GM18951 (cell line): Measurements from ENCODE around the gene ECT2L.
"Not testable (repeated sequence)": the region's sequence is repeated elsewhere in the genome, so short reads cannot be mapped to it uniquely, and the experiment has no call there.

Source experiments
- POLR2A ChIP-seq: IDR thresholded peaks from 4 replicates; pipeline ENCODE4 v1.6.1; 2011; ENCODE audit warnings: mild to moderate bottlenecking; ENCODE audit not compliant: insufficient read length, insufficient read depth; ENCODE audit errors: extremely low read depth
- in situ Hi-C: fragments of 300-500 bp; cut with MboI; formaldehyde crosslinking; loops from one replicate; pipeline ENCODE4 v1.12.0; 2022; ENCODE audit warnings: low sequenced_read_pairs, mixed read lengths, inconsistent platforms; ENCODE audit not compliant: unreplicated experiment

Gene ECT2L

DNA sequence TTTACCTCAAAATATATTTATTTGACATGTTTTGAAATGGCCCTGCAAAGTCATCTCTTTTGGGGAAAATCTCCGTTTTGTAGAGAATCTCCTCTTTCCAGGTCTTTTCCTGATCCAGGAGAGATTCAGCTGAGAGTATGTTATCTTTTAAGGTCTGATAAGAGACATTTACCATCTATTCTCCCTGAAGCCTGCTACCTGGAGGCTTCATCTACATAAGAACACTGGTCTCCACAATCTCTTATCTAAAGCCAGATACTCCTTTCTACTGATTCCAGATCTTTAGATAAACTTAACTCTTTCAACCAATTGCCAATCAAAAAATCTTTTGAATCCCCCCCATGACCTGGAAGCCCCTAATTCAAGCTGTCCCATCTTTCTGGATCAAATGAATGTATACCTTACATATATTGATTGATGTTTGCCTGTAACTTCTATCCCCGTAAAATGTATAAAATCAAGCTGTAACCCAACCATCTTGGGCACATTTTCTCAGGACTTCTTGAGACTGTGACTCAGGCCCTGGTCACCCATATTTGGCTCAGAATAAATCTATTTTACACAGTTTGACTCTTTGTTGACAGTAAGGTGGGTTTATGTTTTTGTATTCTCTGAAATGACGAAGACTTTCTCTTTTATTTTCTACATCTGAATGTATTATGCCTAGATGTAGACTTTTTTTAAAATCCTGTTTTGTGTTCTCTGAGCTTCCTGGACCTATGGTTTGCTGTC, 95.5 kb downstream of the ECT2L start:
- TF ChIP-seq POLR2A, result no peak
- in situ Hi-C loops, result no loop called here

DNA sequence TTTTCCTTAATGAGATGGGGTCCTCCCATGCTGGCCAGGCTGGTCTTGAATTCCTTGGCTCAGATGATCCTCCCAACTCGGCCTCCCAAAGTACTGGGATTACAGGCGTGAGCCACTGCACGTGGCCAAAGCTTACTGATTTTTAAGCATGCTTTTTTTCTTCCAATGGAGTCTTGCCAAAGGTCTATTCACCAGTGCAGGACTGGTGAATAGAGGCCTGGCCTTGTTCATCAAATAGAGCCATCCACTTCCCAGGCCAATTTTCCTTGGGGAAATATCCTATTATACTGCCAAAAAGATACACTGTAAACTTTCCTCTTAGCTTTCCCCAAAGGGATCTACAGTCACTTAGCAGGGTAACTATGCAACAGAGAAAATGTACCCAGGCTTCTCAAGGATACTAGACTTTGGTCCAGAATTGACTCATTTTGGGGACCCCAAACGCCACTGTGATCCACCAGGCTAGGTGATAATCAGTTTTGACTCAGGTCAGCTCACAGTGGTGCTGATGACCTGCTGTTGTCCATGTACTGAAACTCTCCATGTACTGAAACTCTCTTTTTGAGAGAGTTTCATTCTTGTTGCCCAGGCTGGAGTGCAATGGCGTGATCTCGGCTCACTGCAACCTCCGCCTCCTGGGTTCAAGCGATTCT, 100.3 kb downstream of the ECT2L start:
- TF ChIP-seq POLR2A, result no peak
- in situ Hi-C loops, result no loop called here

DNA sequence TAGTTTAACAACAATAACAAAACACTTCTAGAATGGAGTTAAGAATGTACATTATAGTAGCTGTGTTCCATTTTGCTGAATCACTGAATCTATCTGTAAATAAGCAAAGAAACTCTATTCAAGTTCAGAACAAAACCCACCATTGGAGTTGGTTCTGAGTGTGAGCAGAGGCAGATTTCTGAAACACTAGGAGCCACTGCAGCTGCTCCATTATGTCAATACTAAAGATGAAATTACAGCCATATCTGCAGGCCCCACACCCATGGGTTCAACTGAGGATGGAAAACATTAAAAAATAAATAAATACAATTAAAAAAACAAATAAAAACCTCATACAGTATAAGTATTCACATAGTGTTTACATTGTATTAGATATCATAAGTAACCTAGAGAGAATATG, 101.1 kb downstream of the ECT2L start:
- TF ChIP-seq POLR2A, result no peak
- in situ Hi-C loops, result no loop called here

DNA sequence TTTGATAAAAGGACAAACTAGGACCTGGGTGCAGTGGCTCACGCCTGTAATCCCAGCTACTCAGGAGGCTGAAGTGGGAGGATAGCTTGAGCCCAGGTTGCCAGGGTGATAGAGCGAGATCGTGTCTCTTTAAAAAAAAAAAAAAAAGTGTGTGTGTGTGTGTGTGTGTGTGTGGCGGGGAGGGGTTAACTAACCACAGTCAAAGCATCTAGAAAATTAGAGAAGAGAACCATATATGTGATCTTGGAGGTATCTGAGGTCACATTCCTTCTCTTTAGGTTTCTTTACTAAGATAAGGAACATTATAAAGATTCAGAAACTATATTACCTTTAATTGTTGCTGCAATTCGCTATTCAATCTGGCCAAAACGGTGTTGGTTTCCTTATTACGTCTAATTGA, 111.3 kb downstream of the ECT2L start:
- in situ Hi-C loops, result no loop called here

DNA sequence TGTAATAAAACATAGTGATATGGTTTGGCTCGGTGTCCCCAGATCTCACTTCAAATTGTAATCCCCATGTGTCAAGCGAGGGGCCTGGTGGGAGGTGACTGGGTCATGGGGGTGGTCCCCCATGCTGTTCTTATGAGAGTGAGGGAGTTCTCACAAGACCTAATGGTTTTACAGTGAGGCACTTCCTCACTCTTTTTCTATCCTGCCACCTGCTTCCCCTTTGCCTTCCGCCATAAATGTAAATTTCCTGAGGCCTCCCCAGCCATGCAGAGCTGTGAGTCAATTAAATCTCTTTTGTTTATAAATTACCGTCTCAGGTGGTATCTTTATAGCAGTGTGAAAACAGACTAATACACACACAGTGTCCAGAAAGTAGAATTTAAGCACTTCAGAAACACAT, 113.6 kb downstream of the ECT2L start:
- TF ChIP-seq POLR2A, result no peak
- in situ Hi-C loops, result no loop called here

More for the DNA sequence above, 111.3 kb downstream of the ECT2L start:
- TF ChIP-seq POLR2A, result no peak

DNA sequence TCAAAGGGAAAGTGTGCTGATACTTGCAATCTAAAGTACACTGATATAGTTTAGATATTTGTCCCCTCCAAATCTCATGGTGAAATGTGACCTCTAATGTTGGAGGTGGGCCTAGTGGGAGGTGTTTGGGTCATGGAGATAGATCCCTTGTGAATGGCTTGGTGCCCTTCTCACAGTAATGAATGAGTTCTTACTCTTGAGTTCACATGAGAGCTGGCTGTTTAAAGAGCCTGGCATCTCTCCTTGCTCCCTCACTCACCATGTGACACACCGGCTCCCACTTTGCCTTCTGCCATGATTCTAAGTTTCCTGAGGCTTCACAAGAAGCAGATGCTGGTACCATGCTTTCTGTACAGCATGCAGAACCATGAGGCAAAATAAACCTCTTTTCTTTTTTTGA, 114.1 kb downstream of the ECT2L start:
- TF ChIP-seq POLR2A, result no peak
- in situ Hi-C loops, result no loop called here

DNA sequence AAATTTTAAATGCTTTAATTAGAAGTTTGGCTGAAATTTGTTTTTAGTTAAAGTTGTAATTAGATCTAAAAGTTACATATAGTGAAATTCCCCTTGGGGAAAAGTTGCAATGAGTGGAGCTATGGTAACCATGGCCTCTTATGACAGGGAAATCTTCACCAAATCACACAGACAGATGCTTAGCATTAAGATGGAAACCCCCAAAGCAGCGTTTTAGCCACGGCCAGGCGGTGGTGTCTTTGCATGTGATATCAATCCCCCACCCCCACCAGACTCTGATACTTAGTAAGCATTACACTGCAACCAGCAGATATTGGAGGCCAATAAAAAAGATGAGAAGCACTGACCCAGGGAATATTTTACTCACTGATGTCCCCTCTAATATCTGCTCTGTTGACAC, 116.4 kb downstream of the ECT2L start:
- TF ChIP-seq POLR2A, result no peak
- in situ Hi-C loops, result no loop called here

DNA sequence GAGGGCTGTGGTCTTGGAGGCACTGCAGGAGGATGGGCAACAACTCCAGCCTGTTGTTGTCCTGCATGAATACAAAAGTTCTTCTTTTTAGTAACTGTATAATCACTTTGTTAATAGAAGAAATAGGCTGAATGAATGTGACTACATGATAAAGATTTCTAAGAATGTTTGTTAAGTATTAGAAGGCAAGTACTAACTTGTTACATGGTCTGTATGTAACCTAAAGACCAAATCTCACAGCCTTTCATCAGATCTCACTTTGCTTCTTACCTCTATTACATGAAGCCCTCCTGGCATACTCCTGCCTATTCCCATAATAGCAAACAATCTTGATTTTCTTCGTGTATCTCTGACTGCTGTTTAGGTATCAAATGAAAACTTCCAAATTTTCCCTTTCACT, 118.8 kb downstream of the ECT2L start:
- TF ChIP-seq POLR2A, result no peak
- in situ Hi-C loops, result no loop called here

DNA sequence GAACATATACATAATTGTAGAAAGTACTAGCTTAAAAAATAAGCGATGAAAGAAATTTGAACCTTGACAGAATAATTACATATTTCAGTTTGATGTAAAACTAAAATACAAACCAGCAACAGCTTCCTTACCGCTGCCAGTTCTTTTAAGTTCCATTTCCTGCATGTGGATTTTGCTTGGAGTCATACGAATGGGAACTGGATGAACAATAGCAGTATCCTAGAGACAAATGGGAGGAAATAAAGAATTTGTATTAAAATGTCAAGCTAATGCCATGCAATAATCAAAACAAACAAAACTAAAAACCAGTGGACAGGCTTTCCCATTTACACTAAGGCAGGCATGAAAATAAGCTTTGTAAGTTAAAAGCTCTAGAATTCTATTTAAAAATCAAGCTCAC, 125.0 kb downstream of the ECT2L start:
- in situ Hi-C loops, result no loop called here
- TF ChIP-seq POLR2A, result no peak

DNA sequence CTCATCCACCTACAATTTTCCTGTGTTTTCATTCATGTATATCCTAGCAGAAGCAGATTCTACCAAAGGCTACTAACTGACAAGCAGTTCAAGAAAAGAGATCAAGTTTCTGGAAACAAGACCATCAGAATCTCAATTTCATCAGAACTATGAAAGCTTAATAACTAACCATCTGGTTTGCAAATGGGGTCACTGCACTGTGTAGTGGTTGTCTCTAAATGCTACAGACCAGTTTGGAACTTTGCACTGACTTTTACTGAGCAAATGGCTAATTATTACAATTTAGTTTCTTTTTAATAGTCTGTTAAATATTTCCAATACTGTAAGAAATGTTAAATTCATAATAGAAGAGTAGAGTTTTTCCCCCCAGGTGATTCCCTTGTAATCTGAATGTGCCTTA, 127.7 kb downstream of the ECT2L start:
- in situ Hi-C loops, result no loop called here
- TF ChIP-seq POLR2A, result no peak

DNA sequence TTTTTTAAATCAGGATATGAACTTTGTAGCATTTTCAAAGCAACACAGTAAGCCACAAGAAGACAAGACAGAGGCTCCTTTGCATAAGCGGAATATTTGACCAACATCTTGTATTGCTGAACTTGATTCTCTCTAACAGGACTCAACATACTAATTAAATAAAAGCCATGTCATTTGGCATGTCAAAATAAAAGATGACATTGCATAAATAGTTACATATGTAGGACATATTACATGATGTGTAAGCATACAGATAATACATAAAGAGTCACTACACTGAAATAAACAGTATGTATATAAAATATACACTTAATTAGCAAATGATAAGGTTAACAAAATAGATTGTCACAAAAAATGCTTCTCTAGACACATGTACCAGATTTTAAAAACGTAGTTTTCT, 129.9 kb downstream of the ECT2L start:
- no peak for TF ChIP-seq POLR2A

DNA sequence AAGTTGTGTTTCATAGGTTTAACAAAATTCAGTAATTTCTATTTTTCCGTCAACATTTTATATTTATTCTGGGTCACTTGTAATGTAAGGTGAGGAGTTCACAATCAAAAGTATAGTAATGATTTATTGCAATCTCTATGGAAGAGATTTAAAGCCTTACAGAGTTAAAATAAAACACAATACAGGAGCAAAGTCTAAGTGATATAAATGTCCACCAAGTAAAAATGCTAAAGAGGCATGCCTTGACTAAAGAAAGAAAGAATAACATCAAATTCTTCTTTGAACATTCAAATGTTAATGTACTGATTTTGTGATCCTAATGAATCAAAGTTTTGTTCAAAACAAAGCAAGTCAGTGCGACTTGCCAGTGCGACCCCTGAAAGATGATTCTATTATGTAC, 130.7 kb downstream of the ECT2L start:
- no peak for TF ChIP-seq POLR2A
- in situ Hi-C loops, result no loop called here

More for the DNA sequence above, 129.9 kb downstream of the ECT2L start:
- in situ Hi-C loops, result no loop called here

DNA sequence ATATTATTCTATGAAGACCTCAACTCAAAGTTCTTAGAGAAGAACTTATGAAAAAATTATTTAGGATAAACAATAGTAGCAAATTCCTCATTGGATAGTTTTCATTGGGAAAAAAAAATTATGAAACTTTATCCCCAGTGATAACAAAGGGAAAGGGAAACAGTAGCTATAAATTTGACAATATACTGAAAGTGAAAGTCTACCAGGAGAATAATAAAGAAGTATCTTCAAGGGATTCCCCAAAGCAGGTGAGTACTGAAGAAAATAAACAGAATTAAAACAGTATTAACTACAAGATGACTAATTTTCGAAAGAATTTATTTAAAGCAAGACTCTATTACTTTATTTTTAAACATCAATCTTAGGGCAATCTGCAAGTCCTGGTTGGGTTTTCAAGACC, 135.8 kb downstream of the ECT2L start:
- no peak for TF ChIP-seq POLR2A
- in situ Hi-C loops, result no loop called here

DNA sequence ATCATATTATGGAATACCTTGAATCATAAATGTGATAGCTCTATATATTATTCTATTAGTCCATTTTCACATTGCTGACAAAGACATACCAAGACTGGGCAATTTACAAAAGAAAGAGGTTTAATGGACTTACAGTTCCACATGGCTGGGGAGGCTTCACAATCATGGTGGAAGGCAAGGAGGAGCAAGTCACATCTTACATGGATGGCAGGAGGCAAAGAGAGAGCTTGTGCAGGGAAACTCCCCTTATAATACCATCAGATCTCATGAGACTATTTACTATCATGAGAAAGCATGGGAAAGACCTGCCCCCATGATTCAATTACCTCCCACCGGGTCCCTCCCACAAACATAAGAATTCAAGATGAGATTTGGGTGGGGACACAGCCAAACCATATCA, 141.0 kb downstream of the ECT2L start:
- in situ Hi-C loops, result not testable (repeated sequence)
